HG02981 (cell line): ENCODE measurements around the gene SPRYD7.
"Not testable (repeated sequence)": the region's sequence is repeated elsewhere in the genome, so short reads cannot be mapped to it uniquely, and the experiment has no call there.

Experiments used
- ATAC-seq: cut with Tn5 transposase; IDR thresholded peaks from one replicate; pipeline ENCODE4 v1.9.1; 2021; ENCODE audit warnings: mild to moderate bottlenecking, moderate library complexity; ENCODE audit not compliant: unreplicated experiment

SPRYD7 gene

DNA sequence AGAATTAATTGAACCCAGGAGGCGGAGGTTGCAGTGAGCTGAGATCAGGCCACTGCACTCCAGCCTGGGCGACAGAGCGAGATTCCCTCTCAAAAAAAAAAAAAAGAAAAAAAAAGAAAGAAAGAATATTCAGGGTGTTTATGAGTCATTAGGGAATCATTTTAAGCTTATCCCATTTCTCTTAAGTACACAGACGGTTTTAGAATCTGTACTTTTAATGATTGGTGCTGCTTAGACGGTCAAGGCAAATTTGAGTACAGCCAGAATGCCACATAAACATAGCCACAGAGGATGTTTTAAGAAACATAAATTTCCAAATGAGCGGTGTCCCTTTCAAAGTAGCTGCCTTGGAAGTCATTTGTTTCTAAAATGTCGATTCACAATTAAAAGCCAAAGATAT is 2.6 kb downstream of the SPRYD7 start:
- ATAC-seq: no peak

DNA sequence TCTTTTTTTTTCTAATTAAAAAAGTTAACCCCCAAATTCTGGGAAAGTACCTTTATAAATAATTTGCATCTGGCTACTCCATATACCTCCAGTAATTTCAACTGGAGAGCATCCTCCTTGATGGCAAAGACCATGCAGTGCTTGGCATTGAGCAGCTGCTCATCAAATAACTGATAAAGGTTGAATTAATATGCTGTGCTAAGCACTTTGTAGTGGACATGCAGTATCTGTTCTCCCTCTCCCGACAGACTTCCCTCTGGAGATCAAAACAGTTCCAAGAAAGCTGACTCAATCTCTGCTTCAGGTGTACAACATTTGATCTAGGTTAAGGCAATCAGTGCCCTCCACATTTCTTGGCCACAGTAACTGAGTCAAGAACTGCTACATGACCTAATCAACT is 3.3 kb downstream of the SPRYD7 start:
- ATAC-seq: no peak

DNA sequence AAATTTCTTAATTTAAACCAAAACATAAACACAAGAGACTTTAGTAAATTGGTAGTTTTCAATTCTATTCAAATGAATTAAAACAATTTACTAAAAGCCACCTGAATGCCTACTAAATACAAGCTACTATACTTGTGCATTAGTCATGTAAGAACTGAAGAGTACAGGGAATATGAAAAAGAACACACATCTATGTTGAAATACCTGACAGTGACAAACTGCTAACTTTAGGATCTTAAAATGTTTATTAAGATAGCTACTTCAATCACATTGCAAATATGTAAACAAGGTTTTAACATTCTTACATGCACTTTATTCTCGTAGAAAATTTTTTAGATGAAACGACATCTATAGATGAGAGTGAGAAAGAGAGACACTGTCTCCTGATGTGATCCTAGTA is 4.1 kb downstream of the SPRYD7 start:
- ATAC-seq: no peak

DNA sequence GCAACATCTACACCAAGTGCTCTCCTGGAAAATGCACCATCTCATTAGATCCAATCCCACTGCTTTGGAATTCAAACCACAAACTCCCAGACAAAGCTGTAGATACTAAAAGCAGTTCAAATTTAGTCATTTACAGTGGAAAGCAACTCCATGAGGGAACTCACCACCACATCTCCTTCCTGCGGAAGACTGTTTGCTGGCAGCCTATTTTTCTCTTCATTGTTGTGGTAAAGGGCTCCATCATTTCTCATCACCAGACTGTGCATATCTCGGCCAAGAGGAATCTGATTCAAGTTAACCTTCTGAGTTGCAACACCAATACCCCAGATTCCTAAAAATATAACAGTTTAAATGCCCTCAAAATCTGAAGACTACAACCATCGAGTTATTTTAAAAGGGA is 8.4 kb downstream of the SPRYD7 start:
- ATAC-seq: no peak

DNA sequence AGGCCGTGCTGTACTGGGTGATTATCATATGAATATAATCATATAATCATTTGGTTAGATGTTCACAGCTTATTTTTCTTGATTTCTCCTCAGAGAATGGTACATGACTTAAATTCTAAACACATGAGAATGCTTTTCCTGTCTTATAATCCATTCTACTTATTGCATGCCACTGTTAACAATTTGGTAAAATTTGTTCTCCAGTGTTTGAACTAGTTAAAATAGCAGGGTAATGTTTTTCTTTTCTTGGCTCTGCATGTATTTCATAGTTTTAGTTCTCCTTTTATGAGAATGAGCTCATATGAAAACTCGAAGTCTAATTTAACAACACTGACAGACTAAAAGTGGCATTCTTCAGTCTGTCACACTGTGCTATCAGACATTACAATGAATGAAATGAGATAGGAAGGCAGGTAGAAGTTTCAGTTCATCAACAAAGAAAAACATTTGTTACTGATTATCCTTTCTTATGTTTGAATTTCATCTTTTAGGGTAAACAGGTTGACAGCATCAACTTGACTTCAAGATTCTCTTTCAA is 10.2 kb downstream of the SPRYD7 start:
- ATAC-seq: no peak

DNA sequence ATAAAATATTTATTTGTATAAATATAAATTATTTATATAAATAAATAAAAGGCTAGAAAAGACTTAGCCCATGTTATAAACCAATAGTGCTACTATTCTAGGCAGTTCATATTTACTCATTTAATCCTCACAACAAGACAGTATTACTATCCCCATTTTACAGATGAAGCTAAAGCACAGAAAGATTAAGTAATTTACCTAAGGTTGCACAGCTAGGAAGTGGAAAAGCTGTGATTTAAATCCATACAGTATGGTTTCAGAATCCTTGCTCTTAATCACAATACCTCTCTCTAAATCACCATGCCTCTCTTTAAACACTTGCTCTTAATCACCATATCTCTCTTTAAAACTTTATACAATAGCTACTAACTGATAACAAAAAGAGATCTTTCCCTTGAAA is 13.8 kb downstream of the SPRYD7 start:
- no peak for ATAC-seq

DNA sequence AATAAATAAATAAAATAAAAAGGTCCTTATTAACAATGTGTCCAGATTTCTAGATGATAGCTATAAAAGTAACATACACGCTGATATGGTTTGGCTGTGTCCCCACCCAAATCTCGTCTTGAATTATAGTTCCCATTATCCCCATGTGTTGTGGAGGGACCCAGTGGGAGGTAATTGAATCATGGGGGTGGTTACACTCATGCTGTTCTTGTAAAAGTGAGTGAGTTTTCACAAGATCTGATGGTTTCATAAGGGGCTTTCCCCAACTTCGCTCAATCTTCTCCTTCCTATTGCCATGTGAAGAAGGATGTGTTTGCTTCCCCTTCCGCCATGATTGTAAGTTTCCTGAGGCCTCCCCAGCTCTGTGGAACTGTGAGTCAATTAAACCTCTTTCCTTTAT is 15.2 kb downstream of the SPRYD7 start:
- not testable (repeated sequence) for ATAC-seq

DNA sequence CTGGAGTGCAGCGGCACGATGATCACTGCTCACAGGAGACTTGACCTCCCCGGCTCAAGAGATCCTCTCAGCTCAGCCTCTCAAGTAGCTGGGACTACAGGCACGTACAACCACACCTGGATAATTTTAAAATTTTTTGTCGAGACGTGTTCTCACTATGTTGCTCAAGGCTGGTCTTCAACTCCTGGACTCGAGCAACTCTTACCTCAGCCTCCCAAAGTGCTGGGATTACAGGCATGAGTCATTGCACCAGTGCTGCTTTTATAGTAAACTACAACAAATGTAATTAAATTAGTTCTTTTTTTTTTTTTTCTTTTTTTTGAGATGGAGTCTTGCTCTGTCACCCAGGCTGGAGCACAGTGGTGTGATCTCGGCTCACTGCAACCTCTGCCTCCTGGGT is 18.0 kb downstream of the SPRYD7 start:
- ATAC-seq: not testable (repeated sequence)

DNA sequence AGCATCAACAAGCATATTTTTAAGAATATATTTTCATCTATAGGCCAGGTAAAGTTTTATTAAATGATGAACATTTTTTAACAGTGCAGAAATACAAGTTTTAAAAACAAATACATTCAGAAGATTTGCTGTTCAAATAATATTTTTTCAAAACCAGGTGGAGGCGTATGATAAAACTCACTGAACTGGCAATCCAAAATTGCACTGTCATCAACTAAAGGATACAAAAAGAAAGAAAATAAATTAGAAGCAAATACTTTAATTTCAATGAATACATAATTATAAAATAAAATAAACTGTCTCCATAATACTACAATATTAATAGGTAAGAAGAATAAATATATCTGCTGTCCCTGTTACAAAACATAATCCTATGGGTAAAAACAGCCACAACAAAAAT is 21.2 kb downstream of the SPRYD7 start:
- no peak for ATAC-seq

DNA sequence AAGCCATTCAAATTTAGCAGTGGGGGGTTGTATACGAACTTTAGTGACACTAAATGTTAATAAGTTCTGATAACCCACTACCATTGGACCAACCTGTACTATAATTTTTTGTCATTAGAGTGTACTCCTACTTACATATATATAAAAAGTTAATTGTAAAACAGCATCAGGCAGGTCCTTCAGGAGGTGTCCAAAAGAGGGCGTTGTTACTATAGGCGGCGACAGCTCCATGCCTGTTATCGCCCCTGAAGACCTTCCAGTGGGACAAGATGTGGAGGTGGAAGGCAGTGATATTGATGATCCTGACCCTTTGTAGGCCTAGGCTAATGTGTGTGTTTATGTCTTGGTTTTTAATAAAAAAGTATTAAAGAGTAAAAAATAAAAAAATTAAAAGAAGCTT is 27.5 kb downstream of the SPRYD7 start:
- ATAC-seq: no peak

DNA sequence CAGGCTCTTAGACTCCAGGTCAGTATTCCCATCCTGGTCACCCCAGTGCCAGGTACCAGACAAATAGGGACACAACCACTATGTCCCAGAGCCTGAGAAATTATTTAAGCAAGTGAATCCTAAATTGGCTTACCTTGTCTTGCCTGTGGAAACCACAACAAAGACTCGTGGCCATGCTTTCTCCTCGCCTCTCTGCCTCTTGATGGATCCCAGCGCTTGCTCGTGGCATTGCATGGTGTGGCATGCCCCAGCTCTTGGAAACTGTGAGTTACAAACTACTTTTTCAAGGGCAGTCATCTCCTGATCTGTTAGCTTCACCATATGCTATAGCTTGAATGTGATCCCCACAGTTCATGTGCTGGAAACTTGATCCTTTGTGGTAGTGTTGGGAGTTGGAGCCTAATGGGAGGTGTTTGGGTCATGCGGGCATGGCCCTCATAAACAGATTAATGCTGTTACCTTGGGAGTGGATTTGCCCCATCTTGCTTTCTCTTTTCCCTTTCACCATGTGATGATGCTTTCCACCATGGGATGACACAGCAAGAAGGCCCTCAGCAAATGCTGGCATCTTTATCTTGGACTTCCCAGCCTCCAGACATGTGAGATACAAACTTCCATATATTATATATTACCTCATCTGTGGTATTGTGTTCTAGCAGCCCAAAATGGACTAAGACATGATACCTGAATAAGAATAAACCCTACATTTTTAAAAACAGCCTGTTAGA is 31.2 kb downstream of the SPRYD7 start:
- no peak for ATAC-seq

DNA sequence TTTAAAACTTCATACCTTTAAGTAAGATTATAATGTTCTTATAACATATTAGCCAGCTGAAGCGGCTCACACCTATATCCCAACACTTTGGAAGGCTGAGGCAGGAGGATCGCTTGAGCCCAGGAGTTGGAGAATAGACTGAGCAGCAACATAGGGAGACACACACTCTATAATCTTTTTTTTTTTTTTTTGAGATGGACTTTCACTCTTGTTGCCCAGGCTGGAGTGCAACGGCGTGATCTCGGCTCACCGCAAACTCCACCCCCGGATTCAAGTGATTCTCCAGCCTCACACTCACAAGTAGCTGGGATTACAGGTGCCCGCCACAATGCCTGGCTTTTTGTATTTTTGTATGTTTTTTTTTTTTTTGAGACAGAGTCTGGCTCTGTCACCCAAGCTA is 37.3 kb downstream of the SPRYD7 start:
- no peak for ATAC-seq

DNA sequence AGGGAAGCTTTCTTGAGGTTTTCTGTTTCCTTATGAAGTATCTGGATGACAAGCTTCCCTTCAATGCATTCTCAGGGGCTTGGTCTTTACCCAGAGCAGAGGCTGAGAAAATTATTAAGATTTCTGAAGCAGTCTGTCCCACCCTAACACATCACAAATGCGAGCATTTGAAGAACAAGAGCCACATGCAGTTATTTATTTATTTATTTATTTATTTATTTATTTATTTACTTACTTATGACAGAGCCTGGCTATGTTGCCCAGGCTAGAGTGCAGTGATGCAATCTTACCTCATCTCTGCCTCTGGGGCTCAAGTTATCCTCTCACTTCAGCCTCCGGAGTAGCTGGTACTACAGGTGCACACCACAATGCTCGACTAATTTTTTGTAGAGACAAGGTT is 38.4 kb downstream of the SPRYD7 start:
- no peak for ATAC-seq

DNA sequence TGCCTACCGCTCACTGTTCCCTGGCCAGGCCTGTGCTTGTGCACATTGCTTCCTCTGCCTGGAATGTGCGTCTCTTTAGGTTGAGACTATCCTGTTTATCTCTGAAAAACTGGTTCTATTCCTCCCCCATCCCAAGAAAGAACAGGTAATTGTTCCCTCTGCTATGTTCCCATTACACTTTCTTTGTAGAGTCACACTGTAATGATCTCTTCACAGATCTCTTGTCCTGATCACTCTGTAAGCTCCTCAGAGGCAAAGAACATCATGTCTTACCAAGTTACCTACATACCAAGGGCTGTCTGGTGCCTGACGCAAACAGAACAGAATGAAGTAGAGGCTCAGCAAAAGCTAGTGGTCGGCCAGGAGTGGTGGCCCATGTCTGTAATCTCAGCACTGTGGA is 40.3 kb downstream of the SPRYD7 start:
- no peak for ATAC-seq

DNA sequence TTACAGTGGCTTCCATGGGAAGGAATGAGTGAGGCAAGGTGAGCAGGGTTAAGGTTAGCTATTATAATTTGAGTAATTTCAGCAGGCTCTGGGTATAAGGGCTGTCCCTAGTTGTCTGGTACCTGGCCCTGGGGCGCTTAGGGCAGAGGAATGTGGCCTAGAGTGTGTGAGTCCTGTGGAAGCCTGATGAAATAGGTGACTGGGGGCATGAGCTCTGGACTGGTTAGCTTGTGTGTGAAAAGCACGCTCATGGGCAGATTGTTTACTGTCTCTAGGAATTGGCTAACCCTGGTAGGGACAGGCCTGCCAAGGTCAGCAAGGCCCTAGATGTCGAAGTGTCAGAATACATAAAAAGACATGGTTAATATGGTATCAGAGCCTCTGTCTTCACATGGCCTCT is 42.5 kb downstream of the SPRYD7 start:
- ATAC-seq: no peak

DNA sequence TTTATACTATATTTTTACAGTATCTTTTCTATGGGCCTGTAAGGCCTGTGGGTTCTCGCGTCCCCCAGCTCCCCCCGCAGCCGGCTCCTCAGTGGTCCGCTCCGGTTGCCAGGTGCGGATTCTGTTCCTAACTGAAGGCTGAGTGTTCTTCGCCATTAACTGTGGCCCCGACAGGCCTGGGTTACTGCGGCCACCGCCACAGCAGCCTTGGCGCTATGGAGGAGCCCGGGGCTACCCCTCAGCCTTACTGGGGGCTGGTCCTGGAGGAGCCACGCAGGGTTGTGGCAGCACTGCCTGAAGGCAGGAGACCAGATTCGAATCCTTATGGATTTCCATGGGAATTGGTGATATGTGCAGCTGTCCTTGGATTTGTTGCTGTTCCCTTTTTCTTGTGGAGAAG is 45.8 kb downstream of the SPRYD7 start:
- no peak for ATAC-seq

DNA sequence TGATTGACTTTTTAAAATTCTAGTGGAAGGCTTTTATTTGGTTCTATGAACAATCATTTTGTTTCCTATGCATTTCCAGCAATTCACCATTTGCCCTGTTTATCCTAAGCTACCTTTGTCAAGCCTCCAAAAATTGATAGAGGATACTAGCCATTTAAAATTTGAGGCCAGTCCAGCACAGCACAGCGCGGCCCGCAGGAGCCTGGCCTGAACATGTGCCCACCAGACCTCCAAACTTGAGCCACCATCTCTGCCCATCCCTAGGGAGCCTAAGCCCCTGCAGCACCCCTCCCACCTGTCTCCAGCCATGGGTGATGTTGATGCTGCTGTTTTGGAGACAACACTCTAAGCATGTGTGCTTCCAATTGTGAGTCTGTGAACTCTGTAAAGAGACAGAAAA is 57.5 kb downstream of the SPRYD7 start:
- ATAC-seq: no peak

DNA sequence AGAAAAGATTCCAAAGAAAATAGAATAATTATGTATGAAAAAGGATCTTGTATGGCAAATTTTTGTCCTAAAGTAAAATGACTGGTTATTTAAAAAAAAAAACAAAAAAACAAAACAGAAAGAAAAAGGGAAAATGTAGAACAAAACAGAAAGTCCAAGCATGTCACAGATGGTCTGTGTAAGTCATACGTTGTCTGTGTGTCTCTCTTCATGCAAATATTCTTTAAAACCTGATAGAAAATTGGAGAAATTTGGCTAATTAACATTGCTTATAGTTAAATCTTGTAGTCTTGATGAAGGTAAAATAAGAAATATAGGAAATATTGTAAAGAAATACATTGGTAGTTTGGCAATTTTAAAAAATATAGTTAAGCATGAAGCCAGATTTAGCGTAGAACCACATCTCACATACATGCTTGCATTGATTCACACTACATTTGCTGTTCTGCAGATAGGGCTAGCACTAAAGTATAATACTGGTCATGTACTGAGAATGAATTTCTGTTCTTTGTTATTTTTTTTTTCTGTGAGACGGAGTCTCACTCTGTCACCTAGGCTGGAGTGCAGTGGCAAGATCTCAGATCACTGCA is 58.4 kb downstream of the SPRYD7 start:
- ATAC-seq: no peak

DNA sequence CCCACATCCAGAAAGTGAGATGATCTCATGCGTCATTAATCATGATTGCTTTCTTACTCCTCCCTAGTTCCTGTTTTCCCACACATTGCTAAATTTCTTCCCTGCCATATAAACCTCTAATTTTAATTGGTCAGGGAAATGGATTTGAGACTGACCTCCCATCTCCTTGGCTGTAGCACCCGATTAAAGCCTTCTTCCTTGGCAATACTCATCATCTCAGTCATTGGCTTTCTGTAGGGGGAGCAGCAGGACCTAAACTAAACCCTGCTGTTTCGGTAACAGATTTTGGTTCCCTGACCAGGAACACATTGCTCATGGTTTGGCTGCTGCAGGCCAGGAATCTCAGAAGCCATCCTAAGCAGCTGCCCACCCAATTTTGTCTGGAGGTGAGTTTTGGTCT is 61.7 kb downstream of the SPRYD7 start:
- no peak for ATAC-seq

DNA sequence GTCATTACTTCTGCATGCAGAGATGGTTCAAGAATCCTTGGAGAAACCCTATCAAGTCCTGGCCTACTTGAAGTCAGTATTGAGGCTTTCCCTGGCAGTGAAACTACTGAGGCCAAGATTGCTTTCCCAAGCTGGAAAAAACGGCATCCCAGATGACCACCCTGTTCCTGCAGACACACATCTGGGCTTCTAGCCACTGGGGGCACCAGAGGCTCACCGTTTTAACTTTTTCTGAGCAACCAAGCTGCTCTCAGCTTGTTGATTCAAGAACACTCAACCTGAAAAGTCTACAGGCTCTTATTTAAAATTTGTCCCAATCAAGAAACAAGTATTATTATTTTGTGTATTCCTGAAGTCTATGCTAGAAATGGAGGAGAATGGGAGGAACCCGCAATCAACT is 66.6 kb downstream of the SPRYD7 start:
- no peak for ATAC-seq

DNA sequence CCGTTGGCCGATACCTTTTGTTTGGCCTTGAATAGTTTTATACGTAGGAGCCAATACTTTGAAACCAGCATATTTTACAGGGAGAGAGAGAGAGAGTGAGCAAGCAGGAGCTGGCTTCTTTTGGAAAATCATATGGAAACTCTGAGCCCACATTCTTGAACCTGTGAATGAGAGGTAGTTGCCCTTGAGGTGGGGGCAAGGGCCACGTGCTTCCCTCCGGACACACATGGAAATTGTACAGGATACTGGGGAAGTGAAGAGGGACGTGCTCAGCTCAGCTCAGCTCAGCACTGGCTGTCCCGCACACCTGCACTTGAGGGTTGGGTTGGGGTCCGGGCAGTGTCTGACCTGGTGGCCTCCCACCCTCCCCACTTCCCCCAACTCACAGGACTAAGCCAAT is 68.3 kb downstream of the SPRYD7 start:
- no peak for ATAC-seq

DNA sequence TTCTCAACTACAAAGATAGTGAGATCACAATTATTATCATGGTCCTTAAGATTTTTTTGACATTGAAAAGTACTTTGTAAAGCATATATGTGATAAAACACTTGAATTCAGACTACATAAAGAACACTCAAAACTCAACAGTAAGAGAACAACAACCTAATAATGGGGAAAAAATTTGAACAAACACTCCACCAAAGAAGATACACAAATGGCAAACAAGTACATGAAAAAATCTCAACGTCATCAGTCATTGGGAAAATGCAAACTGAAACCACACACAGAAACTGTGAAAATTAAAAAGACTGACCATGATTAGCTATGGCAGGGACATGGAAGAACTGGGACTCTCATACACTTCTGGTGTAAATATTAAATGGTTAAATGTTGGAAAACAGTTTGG is 70.9 kb downstream of the SPRYD7 start:
- ATAC-seq: no peak

DNA sequence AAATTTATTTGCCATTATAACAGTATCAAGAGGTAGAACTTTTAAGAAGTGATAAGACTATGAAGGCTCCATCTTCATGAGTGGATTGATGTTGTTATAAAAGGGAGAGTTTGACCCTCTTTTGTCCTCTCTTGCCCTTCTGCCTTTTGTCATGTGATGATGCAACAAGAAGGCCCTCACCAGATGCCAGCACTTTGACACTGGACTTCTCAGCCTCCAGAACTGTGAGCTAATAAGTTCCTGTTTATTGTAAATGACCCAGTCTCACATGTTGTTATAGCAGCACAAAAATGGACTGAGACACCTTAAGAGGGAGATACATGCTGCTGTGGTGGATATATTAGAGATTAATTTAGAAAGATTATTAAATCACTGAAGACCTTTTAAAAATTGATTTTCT is 71.6 kb downstream of the SPRYD7 start:
- no peak for ATAC-seq
